ENCODE data around the gene TMC4.

- TF ChIP-seq CTCF (IDR thresholded peaks at IDR 0.05) = no peak
- TF ChIP-seq POLR2A (IDR thresholded peaks at IDR 0.05) = no peak
These were observed 7.7 kb downstream of the TMC4 start for GRCh38 chr19:54165222-54165621.

Data from Peyer's patch (tissue), 4 donors.